HG03558 (cell line): Measurements from ENCODE around the gene SLC25A29.

Source experiments
- ATAC-seq: cut with Tn5 transposase; IDR thresholded peaks from one replicate; pipeline ENCODE4 v1.9.1; 2021; ENCODE audit warnings: moderate number of reproducible peaks; ENCODE audit not compliant: unreplicated experiment; ENCODE audit errors: extremely low read depth

Gene SLC25A29

GRCh38 chr14:100246809-100247428, 59.3 kb downstream of the SLC25A29 start:
- no peak for ATAC-seq

- ATAC-seq = no peak
These were observed 63.2 kb downstream of the SLC25A29 start for GRCh38 chr14:100243020-100243419.

- no peak for ATAC-seq
These were observed 65.0 kb downstream of the SLC25A29 start for GRCh38 chr14:100241279-100241678.
